ENCODE results near the gene SLX4IP.

DNA sequence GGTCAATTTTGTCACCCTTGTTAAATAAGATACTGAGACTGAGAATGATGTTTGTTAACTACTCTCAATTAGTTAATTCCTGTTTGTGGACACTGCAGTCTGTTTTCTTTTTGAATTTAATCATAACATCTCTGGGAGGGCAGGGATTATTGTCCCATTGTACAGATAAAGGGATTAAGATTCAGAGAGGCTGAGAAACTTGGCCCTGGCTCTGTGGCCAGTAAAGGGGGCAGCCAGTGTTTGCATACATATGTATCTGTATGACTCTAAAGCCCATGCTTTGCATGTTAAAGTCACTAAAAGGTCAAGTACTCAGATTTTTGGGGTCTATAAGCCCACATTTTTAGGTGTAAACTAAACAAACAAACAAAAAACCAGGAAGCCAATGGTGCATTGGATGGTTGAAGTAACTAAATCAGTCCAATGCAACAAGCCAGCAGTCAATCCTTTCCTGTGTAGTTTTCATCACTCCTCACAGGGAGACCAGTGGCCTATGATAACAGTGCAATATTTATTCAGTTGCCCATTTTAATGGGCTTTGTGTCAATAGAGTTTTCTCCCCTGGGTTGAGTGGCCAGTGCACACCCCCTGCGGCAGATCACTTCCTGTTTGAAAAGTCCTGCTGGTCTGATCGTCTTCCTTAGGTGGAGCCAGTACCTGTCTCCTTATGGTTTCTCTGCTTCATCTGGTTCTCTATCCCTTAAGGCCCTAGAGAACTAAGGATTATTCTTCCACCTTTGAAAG, 106.7 kb downstream of the SLX4IP start:
- TF ChIP-seq POLR2A (IDR thresholded peaks at IDR 0.05): no peak
- TF ChIP-seq, protein P1, sequence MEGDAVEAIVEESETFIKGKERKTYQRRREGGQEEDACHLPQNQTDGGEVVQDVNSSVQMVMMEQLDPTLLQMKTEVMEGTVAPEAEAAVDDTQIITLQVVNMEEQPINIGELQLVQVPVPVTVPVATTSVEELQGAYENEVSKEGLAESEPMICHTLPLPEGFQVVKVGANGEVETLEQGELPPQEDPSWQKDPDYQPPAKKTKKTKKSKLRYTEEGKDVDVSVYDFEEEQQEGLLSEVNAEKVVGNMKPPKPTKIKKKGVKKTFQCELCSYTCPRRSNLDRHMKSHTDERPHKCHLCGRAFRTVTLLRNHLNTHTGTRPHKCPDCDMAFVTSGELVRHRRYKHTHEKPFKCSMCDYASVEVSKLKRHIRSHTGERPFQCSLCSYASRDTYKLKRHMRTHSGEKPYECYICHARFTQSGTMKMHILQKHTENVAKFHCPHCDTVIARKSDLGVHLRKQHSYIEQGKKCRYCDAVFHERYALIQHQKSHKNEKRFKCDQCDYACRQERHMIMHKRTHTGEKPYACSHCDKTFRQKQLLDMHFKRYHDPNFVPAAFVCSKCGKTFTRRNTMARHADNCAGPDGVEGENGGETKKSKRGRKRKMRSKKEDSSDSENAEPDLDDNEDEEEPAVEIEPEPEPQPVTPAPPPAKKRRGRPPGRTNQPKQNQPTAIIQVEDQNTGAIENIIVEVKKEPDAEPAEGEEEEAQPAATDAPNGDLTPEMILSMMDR (IDR thresholded peaks at IDR 0.05 in 8 of 11, conservative IDR thresholded peaks at IDR 0.05 in 3 of 11): no peak
